Kidney (tissue), 14 donors: ENCODE data around the gene GALNT5. TPM values are rescaled to one million over a fixed set of nuclear protein-coding genes. Genes with fewer than 3 reads are reported as not detected.

Experiments used
- DNase-seq, 5 donors: peaks; one replicate each; pipeline ENCODE4 v3.0.0-alpha.2; 2013 to 2020
- FAIRE-seq: peaks from 2 replicates; lab custom pipeline; 2012; peaks lifted over from hg19 to GRCh38; lab: Jason Lieb, UNC
- H3K27ac ChIP-seq, 2 donors: one replicate each; pipeline ENCODE4 v1.7.0; 2013; ENCODE audit warnings: low read depth in 2 of 2, low read length in 2 of 2, inconsistent platforms in 1 of 2
- H3K27me3 ChIP-seq: one replicate; pipeline ENCODE4 v1.7.1; 2013; ENCODE audit warnings: low read length, inconsistent platforms; ENCODE audit not compliant: control insufficient read depth, insufficient read depth
- H3K36me3 ChIP-seq, 3 donors: one replicate each; pipeline versions ENCODE4 v1.7.0 to v1.7.1; 2013; ENCODE audit warnings: low read length in 3 of 3, control low read depth in 1 of 3, inconsistent platforms in 1 of 3; ENCODE audit not compliant: insufficient read depth in 3 of 3, control insufficient read depth in 2 of 3
- H3K4me1 ChIP-seq, 3 donors: one replicate each; pipeline versions ENCODE4 v1.7.0 to v1.7.1; 2013; ENCODE audit warnings: low read length in 3 of 3, inconsistent platforms in 1 of 3, low read depth in 1 of 3; ENCODE audit not compliant: control insufficient read depth in 2 of 3, insufficient read depth in 2 of 3
- H3K4me3 ChIP-seq, 3 donors: one replicate each; pipeline versions ENCODE4 v1.7.0 to v1.8.1; 2013; ENCODE audit warnings: low read length in 3 of 3, control low read depth in 1 of 3, inconsistent platforms in 1 of 3
- H3K9ac ChIP-seq, 3 donors: one replicate each; pipeline versions ENCODE4 v1.7.0 to v1.7.1; 2013; ENCODE audit warnings: low read length in 3 of 3, control low read depth in 1 of 3, inconsistent platforms in 1 of 3
- H3K9me3 ChIP-seq, 3 donors: one replicate each; pipeline versions ENCODE4 v1.7.0 to v1.7.1; 2013; ENCODE audit warnings: low read length in 3 of 3, control low read depth in 1 of 3, inconsistent platforms in 1 of 3; ENCODE audit not compliant: control insufficient read depth in 2 of 3, insufficient read depth in 1 of 3
- CTCF ChIP-seq: IDR thresholded peaks from 3 replicates; pipeline ENCODE4 v1.5.1; 2012; ENCODE audit warnings: mild to moderate bottlenecking, moderate library complexity, borderline replicate concordance; ENCODE audit not compliant: insufficient read depth; ENCODE audit errors: extremely low read depth
- intact Hi-C: fragments of 100-400 bp; cut with DNase I; formaldehyde crosslinking; loops from one replicate; pipeline ENCODE4 v1.11.1; 2022
- polyA plus RNA-seq: library from polyadenylated mRNA; stranded (reverse); fragments of 350-450 nt; fragmentation: Illumina TruSeq; extraction: RNeasy Lipid Tissue Mini Kit (QIAGEN cat#74804); gene quantifications from one replicate; pipeline ENCODE4 v1.2.3, GENCODE V29; 2014; ENCODE audit warnings: low read depth, low replicate concordance; ENCODE audit not compliant: insufficient read depth
- total RNA-seq: library from RNA; stranded (reverse); fragmentation: NEBNext Ultra II Directional; extraction: Animal tissue kit (Norgen Biotek cat#: 25700); gene quantifications from one replicate; pipeline ENCODE4 v1.2.1, GENCODE V29; 2021
- donor health status: control.
- donor health status: control.
- donor health status: control.
- donor health status: control.
- donor health status: control.
- donor health status: DM: yes; HTN: yes; CAD: no.
- donor health status: Normal renal cell carcinoma (clear cell type).

GALNT5 gene
- total and polyA plus RNA-seq, 2 donors from 2014 or later = 0.06 to 0.47 TPM

- Histone ChIP-seq H3K9me3 (no peaks in the 10 kb centered on the region), H3K27me3 (no peaks in the 10 kb centered on the region), H3K9ac (no peak overlapping the region), H3K27ac (no peak overlapping the region), H3K4me1 (no peaks in the 10 kb centered on the region), H3K4me3 (no peak overlapping the region), H3K36me3 (no peaks in the 10 kb centered on the region)
- intact Hi-C loops = no loop called here
- DNase-seq (no peak), FAIRE-seq (no peak)
- no peak for TF ChIP-seq CTCF
Measured at GRCh38 chr2:157333304-157334047, 76.0 kb downstream of the GALNT5 start.

GRCh38 chr2:157334335-157334734 is 76.8 kb downstream of the GALNT5 start:
- no peaks in the 10 kb centered on the region for H3K27me3 ChIP-seq
- intact Hi-C loops = no loop called here
- no peak overlapping the region for H3K27ac ChIP-seq
- TF ChIP-seq CTCF = no peak
- H3K9ac ChIP-seq = no peak overlapping the region
- H3K4me3 ChIP-seq = no peak overlapping the region
- H3K9me3 ChIP-seq = no peaks in the 10 kb centered on the region
- FAIRE-seq (no peak), DNase-seq (no peak)
- H3K4me1 ChIP-seq = no peaks in the 10 kb centered on the region
- no peaks in the 10 kb centered on the region for H3K36me3 ChIP-seq

- no peaks in the 10 kb centered on the region for H3K36me3 ChIP-seq
Measured at GRCh38 chr2:157334797-157335196, 77.3 kb downstream of the GALNT5 start.

More at GRCh38 chr2:157334797-157335196, 77.3 kb downstream of the GALNT5 start:
- H3K27ac ChIP-seq = no peak overlapping the region
- DNase-seq (no peak), FAIRE-seq (no peak)
- H3K9ac ChIP-seq = no peak overlapping the region
- H3K9me3 ChIP-seq = no peaks in the 10 kb centered on the region
- no peak overlapping the region for H3K4me3 ChIP-seq
- H3K4me1 ChIP-seq = no peaks in the 10 kb centered on the region
- intact Hi-C loops = no loop called here
- no peaks in the 10 kb centered on the region for H3K27me3 ChIP-seq
- no peak for TF ChIP-seq CTCF
